H9 (cell line): ENCODE results near the gene CT47A1. TPM values are rescaled to one million over a fixed set of nuclear protein-coding genes. Genes with fewer than 3 reads are reported as not detected.

Source experiments
- DNase-seq: peaks from one replicate; pipeline ENCODE4 v3.0.0-alpha.2; 2017
- H2AFZ ChIP-seq: one replicate; pipeline ENCODE4 v1.6.1; 2013; ENCODE audit warnings: mild to moderate bottlenecking, low read length, control low read depth, moderate library complexity
- H2AK5ac ChIP-seq: 2 replicates; pipeline ENCODE4 v1.6.1; 2013; ENCODE audit warnings: low read length, control low read depth, mixed read lengths; ENCODE audit not compliant: insufficient read length
- H2BK120ac ChIP-seq: one replicate; pipeline ENCODE4 v1.6.1; 2013; ENCODE audit warnings: low read depth, mild to moderate bottlenecking, low read length, control low read depth, inconsistent platforms; ENCODE audit not compliant: poor library complexity, severe bottlenecking
- H2BK12ac ChIP-seq: 2 replicates; pipeline ENCODE4 v1.6.1; 2013; ENCODE audit warnings: low read length, control low read depth, mixed read lengths, low read depth; ENCODE audit not compliant: insufficient read length
- H2BK15ac ChIP-seq: 2 replicates; pipeline ENCODE4 v1.6.1; 2013; ENCODE audit warnings: low read depth, low read length, control low read depth
- H2BK20ac ChIP-seq: one replicate; pipeline ENCODE4 v1.6.1; 2013; ENCODE audit warnings: low read depth, mild to moderate bottlenecking, low read length, control low read depth, inconsistent platforms; ENCODE audit not compliant: poor library complexity, severe bottlenecking
- H2BK5ac ChIP-seq: 2 replicates; pipeline ENCODE4 v1.6.1; 2013; ENCODE audit warnings: low read length, control low read depth, mixed read lengths; ENCODE audit not compliant: insufficient read length
- H3K14ac ChIP-seq: 2 replicates; pipeline ENCODE4 v1.6.1; 2013; ENCODE audit warnings: low read length, control low read depth; ENCODE audit not compliant: insufficient read depth
- H3K18ac ChIP-seq: 2 replicates; pipeline ENCODE4 v1.6.1; 2013; ENCODE audit warnings: low read depth, mild to moderate bottlenecking, mixed read lengths, low read length, control low read depth; ENCODE audit not compliant: insufficient read length
- H3K23ac ChIP-seq: 2 replicates; pipeline ENCODE4 v1.6.1; 2013; ENCODE audit warnings: low read length, control low read depth, mixed read lengths, low read depth; ENCODE audit not compliant: insufficient read length
- H3K23me2 ChIP-seq: 2 replicates; pipeline ENCODE4 v1.6.1; 2013; ENCODE audit warnings: low read depth, mild to moderate bottlenecking, mixed read lengths, low read length, control low read depth; ENCODE audit not compliant: insufficient read length, poor library complexity, severe bottlenecking
- H3K27ac ChIP-seq: 2 replicates; pipeline ENCODE4 v1.5.1; 2013; ENCODE audit warnings: low read length, control low read depth, mixed read lengths, low read depth; ENCODE audit not compliant: insufficient read length
- H3K27me3 ChIP-seq: 2 replicates; pipeline ENCODE4 v1.6.1; 2013; ENCODE audit warnings: low read length, control low read depth, inconsistent platforms; ENCODE audit not compliant: insufficient read depth
- H3K4ac ChIP-seq: 2 replicates; pipeline ENCODE4 v1.6.1; 2013; ENCODE audit warnings: low read depth, mild to moderate bottlenecking, control low read depth, inconsistent platforms, low read length, moderate library complexity
- H3K4me1 ChIP-seq: 2 replicates; pipeline ENCODE4 v1.6.1; 2013; ENCODE audit warnings: low read length, control low read depth, inconsistent platforms; ENCODE audit not compliant: insufficient read depth
- H3K4me2 ChIP-seq: 2 replicates; pipeline ENCODE4 v1.6.1; 2013; ENCODE audit warnings: low read length, control low read depth, mixed read lengths; ENCODE audit not compliant: insufficient read length, insufficient read depth
- H3K56ac ChIP-seq: 2 replicates; pipeline ENCODE4 v1.6.1; 2013; ENCODE audit warnings: low read depth, mild to moderate bottlenecking, mixed read lengths, low read length, control low read depth; ENCODE audit not compliant: insufficient read length
- H3K79me1 ChIP-seq: 2 replicates; pipeline ENCODE4 v1.6.1; 2013; ENCODE audit warnings: low read depth, mild to moderate bottlenecking, moderate library complexity, low read length, control low read depth, inconsistent platforms; ENCODE audit not compliant: insufficient read depth, poor library complexity, severe bottlenecking
- H3K79me2 ChIP-seq: 2 replicates; pipeline ENCODE4 v1.6.1; 2013; ENCODE audit warnings: low read length, control low read depth, inconsistent platforms; ENCODE audit not compliant: insufficient read depth
- H3K9ac ChIP-seq: 2 replicates; pipeline ENCODE4 v1.6.1; 2013; ENCODE audit warnings: low read length, control low read depth, mixed read lengths; ENCODE audit not compliant: insufficient read length; ENCODE audit errors: extremely low read depth
- H3K9me3 ChIP-seq: one replicate; pipeline ENCODE4 v1.6.1; 2013; ENCODE audit warnings: low read depth, low read length, inconsistent platforms; ENCODE audit not compliant: control insufficient read depth
- H3T11ph ChIP-seq: one replicate; pipeline ENCODE4 v1.6.1; 2013; ENCODE audit warnings: mild to moderate bottlenecking, low read length, control low read depth, inconsistent platforms
- H4K20me1 ChIP-seq: one replicate; pipeline ENCODE4 v1.6.1; 2013; ENCODE audit not compliant: control insufficient read depth, insufficient read length, insufficient read depth
- H4K5ac ChIP-seq: 2 replicates; pipeline ENCODE4 v1.6.1; 2013; ENCODE audit warnings: low read depth, mild to moderate bottlenecking, mixed read lengths, low read length, control low read depth; ENCODE audit not compliant: insufficient read length
- H4K8ac ChIP-seq: replicated peaks from 2 replicates; pipeline ENCODE4 v1.6.1; 2013; ENCODE audit warnings: low read length, control low read depth, mixed read lengths, low read depth; ENCODE audit not compliant: insufficient read length
- H4K91ac ChIP-seq: 2 replicates; pipeline ENCODE4 v1.6.1; 2013; ENCODE audit warnings: low read depth, mild to moderate bottlenecking, moderate library complexity, mixed read lengths, low read length, control low read depth; ENCODE audit not compliant: insufficient read length
- H3K27ac Mint-ChIP-seq, 3 experiments: 2 replicates in 2 of 3; 3 replicates in 1 of 3; pipeline ENCODE4 v1.8.0; 2020 to 2021; ENCODE audit warnings: mixed read lengths in 3 of 3, mild to moderate bottlenecking in 1 of 3, moderate library complexity in 1 of 3
- H3K27me3 Mint-ChIP-seq: 2 replicates; pipeline ENCODE4 v1.8.0; 2021; ENCODE audit warnings: low read depth, mild to moderate bottlenecking, moderate library complexity, mixed read lengths
- H3K36me3 Mint-ChIP-seq, 3 experiments: 2 replicates in 2 of 3; 3 replicates in 1 of 3; pipeline ENCODE4 v1.8.0; 2020 to 2021; ENCODE audit warnings: low read depth in 3 of 3, mixed read lengths in 3 of 3; ENCODE audit not compliant: insufficient read depth in 1 of 3
- H3K4me1 Mint-ChIP-seq, 2 experiments: 2 replicates each; pipeline ENCODE4 v1.8.0; 2020; ENCODE audit warnings: mixed read lengths in 2 of 2
- H3K4me3 Mint-ChIP-seq, 2 experiments: 2 replicates in 1 of 2; 3 replicates in 1 of 2; pipeline ENCODE4 v1.8.0; 2020 to 2021; ENCODE audit warnings: mild to moderate bottlenecking in 2 of 2, mixed read lengths in 2 of 2, moderate library complexity in 1 of 2
- H3K9me3 Mint-ChIP-seq, 2 experiments: 2 replicates in 1 of 2; 3 replicates in 1 of 2; pipeline ENCODE4 v1.8.0; 2020; ENCODE audit warnings: mild to moderate bottlenecking in 2 of 2, mixed read lengths in 2 of 2, moderate library complexity in 1 of 2
- CTCF ChIP-seq: fragments of 200-600 bp; sonication (generic); conservative IDR thresholded peaks from 3 replicates; pipeline ENCODE4 v1.8.0; 2021; ENCODE audit warnings: antibody characterized with exemption, mild to moderate bottlenecking
- WGBS: extraction: QIAGEN DNeasy Blood & Tissue Kit; methylation state at CpG from one replicate; pipeline ENCODE4 v1.1.7; 2013; ENCODE audit warnings: missing lambda C conversion rate, low lambda C conversion rate, mixed read lengths; ENCODE audit not compliant: insufficient read length; ENCODE audit errors: extremely low coverage; 5-methylcytosine and 5-hydroxymethylcytosine counted together
- total RNA-seq: library from RNA; stranded (reverse); gene quantifications from 2 replicates; pipeline ENCODE4 v1.2.1, GENCODE V29; 2021

CT47A1 gene
- total RNA-seq, 1 experiment from 2014 or later = not detected

DNA sequence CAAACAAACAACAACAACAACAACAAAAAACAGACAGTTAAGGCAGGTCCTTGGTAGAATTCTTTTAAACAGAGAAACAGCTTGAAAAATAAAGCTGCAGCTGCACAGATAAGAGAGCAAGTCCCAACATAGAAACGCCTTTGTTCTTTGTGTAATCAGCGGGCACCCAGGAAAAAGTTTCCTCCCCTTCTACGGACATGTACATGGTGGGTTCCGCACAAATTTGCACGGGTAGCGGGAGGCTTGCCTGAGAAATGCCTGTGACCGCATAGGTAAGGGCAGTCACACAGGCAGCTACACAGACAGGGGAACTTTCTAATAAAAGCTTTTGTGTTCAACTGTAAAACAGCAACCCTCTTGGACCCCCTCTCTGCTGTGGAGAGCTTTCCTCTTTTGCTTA lies 25.7 kb upstream of the CT47A1 start:
- no peaks in the 10 kb centered on the region for H3K79me1 ChIP-seq
- Mint-ChIP-seq H3K4me3 (no peak overlapping the region), H3K9me3 (peaks cover 57 to 60% of the 10 kb centered on the region in 2 experiments), H3K36me3 (peaks cover 0 to 2% (median 0%) of the 10 kb centered on the region in 3 experiments; a peak in 2 of 7 replicates), H3K27me3 (peaks cover 8% of the 10 kb centered on the region), H3K27ac (no peak overlapping the region), H3K4me1 (peaks cover 8 to 13% of the 10 kb centered on the region in 2 experiments)
- H2BK12ac ChIP-seq = no peak overlapping the region
- no peak overlapping the region for H4K8ac ChIP-seq
- no CpG with 5 or more reads among the region's 7 CpGs for WGBS
- no peak overlapping the region for H3K27ac ChIP-seq
- H4K91ac ChIP-seq = no peak overlapping the region
- no peak overlapping the region for H2BK20ac ChIP-seq
- no peak overlapping the region for H2AK5ac ChIP-seq
- peaks cover 47% of the 10 kb centered on the region for H3K9me3 ChIP-seq
- no peak overlapping the region for H2BK15ac ChIP-seq
- no peaks in the 10 kb centered on the region for H3K79me2 ChIP-seq
- H3K14ac ChIP-seq = no peak overlapping the region
- no peak for DNase-seq
- no peaks in the 10 kb centered on the region for H3K27me3 ChIP-seq
- H3T11ph ChIP-seq = no peak overlapping the region
- H3K18ac ChIP-seq = no peak overlapping the region
- H3K4me2 ChIP-seq = no peak overlapping the region
- no peak overlapping the region for H2AFZ ChIP-seq
- TF ChIP-seq CTCF = no peak
- no peaks in the 10 kb centered on the region for H4K20me1 ChIP-seq
- H3K23me2 ChIP-seq = no peaks in the 10 kb centered on the region
- no peaks in the 10 kb centered on the region for H3K4me1 ChIP-seq
- no peak overlapping the region for H4K5ac ChIP-seq
- no peak overlapping the region for H3K23ac ChIP-seq
- no peak overlapping the region for H2BK5ac ChIP-seq
- no peak overlapping the region for H2BK120ac ChIP-seq
- H3K4ac ChIP-seq = no peak overlapping the region
- no peak overlapping the region for H3K9ac ChIP-seq
- H3K56ac ChIP-seq = no peak overlapping the region
